K562 (cell line): Measurements from ENCODE around the gene CCDC141. TPM values are rescaled to one million over a fixed set of nuclear protein-coding genes. Genes with fewer than 3 reads are reported as not detected.

ENCODE experiments used
- ATAC-seq: fragments of 200-7000 bp; cut with Tn5 transposase; 3 replicates; pipeline ENCODE4 v1.9.1; 2020; ENCODE audit warnings: moderate library complexity
- BruUV-seq: library from RNA; stranded (reverse); fragments of 400-500 nt; replicated peaks from 2 replicates; lab custom pipeline; 2021; lab: Mats Ljungman, UMichigan
- CTCF ChIA-PET: fragments of 300-600 bp; formaldehyde crosslinking; extraction: SDS; loops from one replicate; lab custom pipeline; 2021; ENCODE audit warnings: low intra/inter-chr PET ratio; lab: Yijun Ruan, JAX
- POLR2A ChIA-PET: fragments of 300-600, 350-650 bp; sonication (Branson Sonifier 250); formaldehyde crosslinking; extraction: SDS; loops from one replicate; lab custom pipeline; 2021; ENCODE audit warnings: antibody characterized with exemption, inconsistent platforms; lab: Yijun Ruan, JAX
- DNase-seq, 4 experiments: peaks; one replicate each; pipeline versions ENCODE4 v3.0.0 to v3.0.0-alpha.2; 2011 to 2018; ENCODE audit warnings: low spot score in 3 of 4, mixed read lengths in 3 of 4; ENCODE audit errors: extremely low read depth in 1 of 4
- FAIRE-seq: peaks from 2 replicates; lab custom pipeline; 2011; peaks lifted over from hg19 to GRCh38; lab: Jason Lieb, UNC
- H2AFZ ChIP-seq: 2 replicates; pipeline ENCODE4 v1.6.0; 2011; ENCODE audit warnings: low read depth, low read length, control low read depth, inconsistent platforms
- H3K27ac ChIP-seq: fragments of 200-600 bp; 3 replicates; pipeline ENCODE4 v1.8.0; 2011; ENCODE audit warnings: low read depth, mild to moderate bottlenecking, control low read depth, inconsistent platforms, low read length, moderate library complexity, mixed read lengths; ENCODE audit errors: extremely low read depth
- H3K27me3 ChIP-seq, 2 experiments: fragments of 300-600 bp in 1 of 2; 2 replicates in 1 of 2; 3 replicates in 1 of 2; pipeline versions ENCODE4 v1.6.0 to v1.8.0; 2011; ENCODE audit warnings: inconsistent platforms in 2 of 2, low read length in 2 of 2, mild to moderate bottlenecking in 1 of 2, mixed read lengths in 1 of 2, moderate library complexity in 1 of 2; ENCODE audit not compliant: control insufficient read depth in 2 of 2, insufficient read depth in 2 of 2
- H3K36me3 ChIP-seq: fragments of 300-600 bp; 3 replicates; pipeline ENCODE4 v1.8.0; 2011; ENCODE audit warnings: mild to moderate bottlenecking, low read length, inconsistent platforms; ENCODE audit not compliant: control insufficient read depth, insufficient read depth
- H3K4me1 ChIP-seq, 2 experiments: fragments of 200-600 bp in 1 of 2; replicated peaks in 1 of 2; 2 replicates in 1 of 2; 3 replicates in 1 of 2; pipeline versions ENCODE4 v1.5.1 to v1.8.0; 2011; ENCODE audit warnings: inconsistent platforms in 2 of 2, low read length in 2 of 2, mild to moderate bottlenecking in 1 of 2, mixed read lengths in 1 of 2, moderate library complexity in 1 of 2; ENCODE audit not compliant: control insufficient read depth in 2 of 2, insufficient read depth in 2 of 2
- H3K4me2 ChIP-seq: 2 replicates; pipeline ENCODE4 v1.6.1; 2011; ENCODE audit warnings: low read length, control low read depth, inconsistent platforms, mixed read lengths; ENCODE audit not compliant: insufficient read depth
- H3K4me3 ChIP-seq: fragments of 200-600 bp; sonication (generic), shearing (Covaris generic); 2 replicates; pipeline ENCODE4 v1.5.1; 2016; ENCODE audit warnings: control low read depth, inconsistent platforms
- H3K79me2 ChIP-seq: fragments of 200-600 bp; 3 replicates; pipeline ENCODE4 v1.8.0; 2011; ENCODE audit warnings: low read length, inconsistent platforms; ENCODE audit not compliant: control insufficient read depth, insufficient read depth
- H3K9ac ChIP-seq, 2 experiments: 2 replicates each; pipeline versions ENCODE4 v1.6.0 to v1.6.1; 2011; ENCODE audit warnings: low read depth in 2 of 2, low read length in 2 of 2, control low read depth in 1 of 2, inconsistent platforms in 1 of 2, mild to moderate bottlenecking in 1 of 2, mixed read lengths in 1 of 2; ENCODE audit not compliant: insufficient read depth in 1 of 2
- H3K9me1 ChIP-seq: one replicate; pipeline ENCODE4 v1.6.0; 2011; ENCODE audit warnings: inconsistent platforms, mild to moderate bottlenecking, low read length, moderate library complexity; ENCODE audit not compliant: control insufficient read depth, insufficient read depth
- H3K9me3 ChIP-seq: replicated peaks from 2 replicates; pipeline ENCODE4 v1.5.1; 2011; ENCODE audit warnings: low read depth, low read length, inconsistent platforms; ENCODE audit not compliant: control insufficient read depth, insufficient read depth
- H4K20me1 ChIP-seq: replicated peaks from 2 replicates; pipeline ENCODE4 v1.6.1; 2011; ENCODE audit warnings: low read length, inconsistent platforms, mixed read lengths; ENCODE audit not compliant: control insufficient read depth, insufficient read depth
- DDX20 ChIP-seq: fragments of 450-650 bp; IDR thresholded peaks from 2 replicates; pipeline ENCODE4 v1.6.1; 2016; ENCODE audit warnings: missing genetic modification characterization, low read depth, mild to moderate bottlenecking, missing compliant biosample characterization, moderate library complexity
- KDM4B ChIP-seq, 2 experiments: fragments of 450-650 bp in 1 of 2; sonication (generic) in 1 of 2; IDR thresholded peaks; 2 replicates each; pipeline ENCODE4 v1.6.1; 2016 to 2017; ENCODE audit warnings: borderline replicate concordance in 2 of 2, antibody characterized with exemption in 1 of 2, low read depth in 1 of 2, mild to moderate bottlenecking in 1 of 2
- MCM7 ChIP-seq, 2 experiments: fragments of 450-650 bp; IDR thresholded peaks; 2 replicates each; pipeline ENCODE4 v1.6.1; 2016 to 2018
- PHB ChIP-seq: fragments of 250-450 bp; sonication (Bioruptor Pico); IDR thresholded peaks from 2 replicates; pipeline ENCODE4 v1.5.0; 2021
- SMC3 ChIP-seq: conservative IDR thresholded peaks from 2 replicates; pipeline ENCODE4 v1.6.1; 2011; ENCODE audit warnings: low read depth, low read length, improper control_type of control experiment; ENCODE audit not compliant: insufficient read depth
- TBP ChIP-seq: optimal IDR thresholded peaks from 2 replicates; pipeline ENCODE3; 2011; ENCODE audit warnings: low read depth, low read length, improper control_type of control experiment
- TCF7L2 ChIP-seq: fragments of 150-350 bp; IDR thresholded peaks from 2 replicates; pipeline ENCODE4 v1.6.1; 2016; ENCODE audit warnings: low read depth, mild to moderate bottlenecking, low read length, moderate library complexity
- YY1 ChIP-seq, 3 experiments: IDR thresholded peaks; 2 replicates each; pipeline ENCODE4 v1.6.1; 2011; ENCODE audit warnings: low read length in 2 of 3, mild to moderate bottlenecking in 2 of 3, moderate library complexity in 2 of 3, borderline replicate concordance in 1 of 3, control low read depth in 1 of 3, low read depth in 1 of 3; ENCODE audit not compliant: insufficient read depth in 3 of 3, insufficient replicate concordance in 2 of 3, control insufficient read depth in 1 of 3, insufficient read length in 1 of 3; ENCODE audit errors: extremely low read depth in 1 of 3
- ZBTB33 ChIP-seq: sonication (generic); formaldehyde crosslinking; IDR thresholded peaks from 2 replicates; pipeline ENCODE4 v1.8.1; 2023; ENCODE audit warnings: mild to moderate bottlenecking, missing genetic modification reagents
- ZNF280B ChIP-seq: fragments of 250-450 bp; sonication (Bioruptor Pico); IDR thresholded peaks from 2 replicates; pipeline ENCODE4 v1.5.1; 2021; ENCODE audit warnings: mild to moderate bottlenecking
- ZNF764 ChIP-seq: fragments of 250-450 bp; sonication (Bioruptor Pico); IDR thresholded peaks from 2 replicates; pipeline ENCODE4 v1.4.0; 2020; ENCODE audit warnings: low read depth, mild to moderate bottlenecking, moderate library complexity
- WGBS: fragments of 100-300 bp; shearing (Covaris generic); methylation state at CpG from one replicate; pipeline ENCODE4 v1.1.6; 2016; ENCODE audit warnings: low coverage, mixed read lengths; ENCODE audit not compliant: insufficient coverage; ENCODE audit errors: missing lambda C conversion rate; 5-methylcytosine and 5-hydroxymethylcytosine counted together
- in situ Hi-C: fragments of 300-500 bp; cut with MboI; formaldehyde crosslinking; loops from 4 replicates; pipeline ENCODE4 v1.15.0; 2018; ENCODE audit warnings: inconsistent platforms, mixed read lengths
- intact Hi-C: fragments of 100-400 bp; cut with micrococcal nuclease; formaldehyde crosslinking; loops from 2 replicates; pipeline ENCODE4 v1.14.2; 2022
- polyA plus RNA-seq, 8 experiments: library from polyadenylated mRNA; depleted of rRNA in 4 of 8; stranded (reverse) in 5 of 8; unstranded in 3 of 8; fragments of >200 nt; fragmentation: Nextera tagmentation in 2 of 8; fragmentation: Illumina TruSeq in 1 of 8; extraction: Ambion mirVana in 2 of 8; extraction: Trizol in 1 of 8; gene quantifications; 2 replicates each; pipeline versions ENCODE4 v1.2.1 to v1.2.3, GENCODE V29; 2011 to 2014; ENCODE audit warnings: inconsistent platforms in 1 of 8, missing spikeins in 1 of 8
- total RNA-seq, 7 experiments: library from RNA; depleted of rRNA in 6 of 7; stranded (reverse); fragments of >200 nt in 6 of 7; fragmentation: Illumina TruSeq in 2 of 7; extraction: Trizol in 2 of 7; gene quantifications; 2 replicates each; pipeline versions ENCODE4 v1.2.1 to v1.2.3, GENCODE V29; 2011 to 2021; ENCODE audit warnings: low replicate concordance in 1 of 7
- TF ChIP-seq, protein P1 (sequence below): fragments of 250-450 bp; sonication (Bioruptor Pico); IDR thresholded peaks from 2 replicates; pipeline ENCODE4 v1.5.0; 2021

The CCDC141 gene
- total and polyA plus RNA-seq, 9 of the 15 experiments (the other 6 are each of a cell fraction or from before 2014, with no cell fraction given), result 0.09 TPM; not detected in 8

DNA sequence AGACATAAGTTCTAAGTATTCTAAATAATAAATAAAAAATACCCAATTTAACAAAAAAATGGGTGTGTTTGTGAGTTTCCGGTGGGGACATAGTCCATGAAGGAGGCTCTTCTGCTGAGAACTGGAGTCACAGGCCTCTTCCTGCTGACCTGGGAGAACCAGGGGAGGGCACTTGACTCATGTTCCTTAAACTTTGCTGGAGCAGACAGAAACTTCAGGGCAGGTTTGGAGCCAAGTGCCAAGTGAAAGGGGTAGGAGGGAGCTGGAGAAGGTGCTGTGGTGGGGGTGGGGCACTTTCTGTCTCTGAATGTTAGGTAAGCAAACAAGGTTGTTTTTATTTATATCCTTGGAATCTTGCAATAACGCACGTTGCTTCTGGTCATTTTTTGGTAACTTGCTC is 163.9 kb downstream of the CCDC141 start:
- POLR2A ChIA-PET, result no interaction called here
- no TSS peak for BruUV-seq

More for the DNA sequence above, 163.9 kb downstream of the CCDC141 start:
- in situ Hi-C loops, result no loop called here
- no peaks in the 10 kb centered on the region for H3K27me3 ChIP-seq
- no peak overlapping the region for H3K4me3 ChIP-seq
- DNase-seq (no peak), ATAC-seq (no peak), FAIRE-seq (no peak)
- WGBS, result 0% methylated on average over 3 of the region's 3 CpGs
- no peaks in the 10 kb centered on the region for H3K4me1 ChIP-seq
- H4K20me1 ChIP-seq, result no peaks in the 10 kb centered on the region; the same call in 1 of the 2 replicates
- H3K27ac ChIP-seq, result no peak overlapping the region
- H3K4me2 ChIP-seq, result no peak overlapping the region
- no peaks in the 10 kb centered on the region for H3K9me1 ChIP-seq
- TF ChIP-seq DDX20 (tag) (no peak), MCM7 (IDR thresholded peaks at IDR 0.05) (no peak), KDM4B (IDR thresholded peaks at IDR 0.05; ENCODE audit: borderline replicate concordance in 2 of 2, low read depth in 1 of 2) (no peak), SMC3 (no peak), ZNF764 (CRISPR knock-in tag) (no peak), YY1 (IDR thresholded peaks at IDR 0.05; ENCODE audit: borderline replicate concordance in 1 of 3, control insufficient read depth in 1 of 3, extremely low read depth in 1 of 3, insufficient read depth in 3 of 3, insufficient read length in 1 of 3, insufficient replicate concordance in 2 of 3, low read depth in 1 of 3, low read length in 2 of 3) (no peak), TCF7L2 (no peak), PHB (no peak), ZNF280B (CRISPR knock-in tag) (no peak), TBP (no peak), ZBTB33 (CRISPR knock-in tag) (no peak)
- TF ChIP-seq, protein P1, sequence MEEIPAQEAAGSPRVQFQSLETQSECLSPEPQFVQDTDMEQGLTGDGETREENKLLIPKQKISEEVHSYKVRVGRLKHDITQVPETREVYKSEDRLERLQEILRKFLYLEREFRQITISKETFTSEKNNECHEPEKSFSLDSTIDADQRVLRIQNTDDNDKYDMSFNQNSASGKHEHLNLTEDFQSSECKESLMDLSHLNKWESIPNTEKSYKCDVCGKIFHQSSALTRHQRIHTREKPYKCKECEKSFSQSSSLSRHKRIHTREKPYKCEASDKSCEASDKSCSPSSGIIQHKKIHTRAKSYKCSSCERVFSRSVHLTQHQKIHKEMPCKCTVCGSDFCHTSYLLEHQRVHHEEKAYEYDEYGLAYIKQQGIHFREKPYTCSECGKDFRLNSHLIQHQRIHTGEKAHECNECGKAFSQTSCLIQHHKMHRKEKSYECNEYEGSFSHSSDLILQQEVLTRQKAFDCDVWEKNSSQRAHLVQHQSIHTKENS (CRISPR knock-in tag), result no peak
- intact Hi-C loops, result no loop called here
- H3K36me3 ChIP-seq, result no peaks in the 10 kb centered on the region
- CTCF ChIA-PET, result no interaction called here
- no peak overlapping the region for H2AFZ ChIP-seq
- no peak overlapping the region for H3K9ac ChIP-seq
- H3K9me3 ChIP-seq, result no peaks in the 10 kb centered on the region
- no peaks in the 10 kb centered on the region for H3K79me2 ChIP-seq
